Lower leg skin (tissue), 3 donors: ENCODE data around the gene C1QTNF6.

Source experiments
- POLR2A ChIP-seq, 2 donors: fragments of 450-650 bp; IDR thresholded peaks; one replicate each; pipeline ENCODE4 v1.6.1; 2016 to 2017; ENCODE audit warnings: antibody characterized with exemption in 2 of 2, mild to moderate bottlenecking in 1 of 2, moderate library complexity in 1 of 2
- TF ChIP-seq, protein P1 (sequence below), 3 donors: fragments of 450-650 bp; IDR thresholded peaks; one replicate each; pipeline ENCODE4 v1.5.1; 2016; ENCODE audit warnings: antibody characterized with exemption in 3 of 3, mild to moderate bottlenecking in 3 of 3, moderate library complexity in 2 of 3

DNA sequence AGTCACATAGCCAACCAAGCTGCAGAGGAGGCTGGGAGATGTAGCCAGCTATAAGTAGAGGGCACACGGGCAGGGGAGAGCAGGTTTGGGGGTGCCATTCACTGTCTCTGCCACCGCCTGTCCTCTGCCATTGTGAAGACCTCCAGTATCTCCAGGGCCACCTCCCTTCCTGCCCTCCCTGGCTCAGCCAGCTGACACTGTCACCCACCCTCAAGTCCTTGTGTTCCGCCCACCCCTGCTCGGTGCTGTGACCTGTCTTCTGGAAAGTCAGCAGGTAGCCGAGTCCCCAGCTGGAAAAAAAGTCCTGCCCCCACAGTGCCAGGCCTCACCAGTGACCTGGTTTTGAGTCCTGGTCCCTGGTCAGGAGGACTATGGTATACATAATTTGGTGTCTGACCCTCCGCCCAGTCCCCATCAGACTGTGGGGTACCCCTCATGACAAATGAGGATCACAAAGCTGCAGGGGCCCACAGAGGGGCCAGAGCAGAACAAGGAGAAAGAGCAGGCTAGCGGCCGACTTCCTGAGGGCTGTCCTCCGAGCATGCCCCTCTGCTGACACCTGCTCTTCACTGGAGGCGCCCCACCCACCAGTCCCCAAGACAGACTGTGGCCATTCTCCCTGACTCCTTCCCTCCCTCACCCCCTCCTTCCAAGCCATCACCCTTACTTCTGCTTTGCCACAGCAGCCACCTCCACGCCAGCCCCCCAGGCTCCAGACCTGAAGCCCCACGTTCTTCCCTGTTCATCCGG, 31.2 kb downstream of the C1QTNF6 start:
- TF ChIP-seq, protein P1, sequence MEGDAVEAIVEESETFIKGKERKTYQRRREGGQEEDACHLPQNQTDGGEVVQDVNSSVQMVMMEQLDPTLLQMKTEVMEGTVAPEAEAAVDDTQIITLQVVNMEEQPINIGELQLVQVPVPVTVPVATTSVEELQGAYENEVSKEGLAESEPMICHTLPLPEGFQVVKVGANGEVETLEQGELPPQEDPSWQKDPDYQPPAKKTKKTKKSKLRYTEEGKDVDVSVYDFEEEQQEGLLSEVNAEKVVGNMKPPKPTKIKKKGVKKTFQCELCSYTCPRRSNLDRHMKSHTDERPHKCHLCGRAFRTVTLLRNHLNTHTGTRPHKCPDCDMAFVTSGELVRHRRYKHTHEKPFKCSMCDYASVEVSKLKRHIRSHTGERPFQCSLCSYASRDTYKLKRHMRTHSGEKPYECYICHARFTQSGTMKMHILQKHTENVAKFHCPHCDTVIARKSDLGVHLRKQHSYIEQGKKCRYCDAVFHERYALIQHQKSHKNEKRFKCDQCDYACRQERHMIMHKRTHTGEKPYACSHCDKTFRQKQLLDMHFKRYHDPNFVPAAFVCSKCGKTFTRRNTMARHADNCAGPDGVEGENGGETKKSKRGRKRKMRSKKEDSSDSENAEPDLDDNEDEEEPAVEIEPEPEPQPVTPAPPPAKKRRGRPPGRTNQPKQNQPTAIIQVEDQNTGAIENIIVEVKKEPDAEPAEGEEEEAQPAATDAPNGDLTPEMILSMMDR (IDR thresholded peaks at IDR 0.05): no peak
- TF ChIP-seq POLR2A (IDR thresholded peaks at IDR 0.05): no peak
